ENCODE data around the gene ELL. TPM values are rescaled to one million over a fixed set of nuclear protein-coding genes. Genes with fewer than 3 reads are reported as not detected.
A peak's percentile ranks its signal among the peaks of the same experiment; 100 is the strongest.

ELL gene
- total RNA-seq, 1 experiment from 2014 or later: 6.7 TPM

DNA sequence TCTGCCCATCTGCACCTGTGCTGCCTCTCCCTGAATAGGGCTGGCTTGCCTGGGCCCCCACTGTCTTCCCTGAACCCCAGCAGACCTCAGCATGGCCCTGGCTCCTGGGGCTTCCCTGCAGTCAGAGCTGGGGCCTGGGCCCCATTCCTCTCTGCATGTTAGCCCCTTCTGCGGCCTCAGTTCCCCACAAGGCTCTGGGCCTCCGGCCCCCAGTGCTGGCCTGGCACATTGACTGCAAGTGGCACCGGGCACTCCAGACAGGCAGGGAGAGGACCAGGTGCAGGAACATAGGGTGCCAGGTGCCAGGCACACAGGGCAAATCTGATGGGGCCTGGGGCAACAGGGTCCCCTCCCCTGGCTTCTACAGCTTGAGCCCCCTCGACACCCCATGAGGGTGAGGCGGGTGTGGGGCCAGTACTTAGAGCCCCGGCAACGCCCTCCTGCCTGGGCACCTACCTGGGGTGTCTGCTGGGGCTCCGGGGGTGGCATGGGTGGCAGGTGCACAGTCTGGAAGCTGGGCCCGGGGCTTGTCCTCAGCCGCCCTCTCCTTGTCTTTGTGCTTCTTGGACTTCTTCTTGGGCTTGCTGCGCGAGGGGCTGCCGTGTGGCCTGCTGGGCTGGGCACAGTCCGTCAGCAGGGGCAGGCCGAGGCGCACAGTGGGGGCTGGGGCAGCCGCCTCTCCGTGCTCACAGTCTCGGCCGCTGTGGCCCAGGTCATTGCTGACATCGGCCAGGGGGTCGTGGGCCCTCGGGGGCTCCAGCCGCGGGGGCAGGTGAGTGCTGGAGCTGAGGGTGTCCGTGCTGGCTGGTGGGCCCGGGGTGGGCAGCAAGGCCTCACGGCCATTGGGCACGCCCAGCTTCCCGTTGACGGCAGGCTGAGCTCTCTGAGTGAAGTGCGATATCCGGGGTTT is 71.6 kb downstream of the ELL start:
- no peak for DNase-seq (ENCODE audit: extremely low read depth, low read depth)

DNA sequence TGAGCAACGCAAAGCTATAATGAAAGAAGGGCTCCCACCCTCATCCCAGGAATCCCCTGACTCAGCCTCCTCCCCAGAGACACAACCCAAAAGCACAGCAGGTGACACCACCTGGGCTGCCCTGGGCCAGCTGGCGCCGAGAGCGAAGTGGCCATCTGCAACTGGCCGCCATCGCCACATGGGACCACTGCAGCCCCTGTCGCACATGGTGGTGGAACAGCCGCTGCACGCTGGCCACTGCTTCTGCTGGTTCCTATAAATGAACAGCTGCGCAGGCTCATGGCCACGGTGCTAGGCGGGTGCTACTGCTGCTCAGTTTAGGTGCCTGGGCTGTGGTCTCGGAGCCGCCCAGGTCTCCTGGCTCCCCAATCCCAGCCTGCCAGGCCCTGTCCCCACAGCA is 72.3 kb downstream of the ELL start:
- DNase-seq (ENCODE audit: extremely low read depth, low read depth): no peak

DNA sequence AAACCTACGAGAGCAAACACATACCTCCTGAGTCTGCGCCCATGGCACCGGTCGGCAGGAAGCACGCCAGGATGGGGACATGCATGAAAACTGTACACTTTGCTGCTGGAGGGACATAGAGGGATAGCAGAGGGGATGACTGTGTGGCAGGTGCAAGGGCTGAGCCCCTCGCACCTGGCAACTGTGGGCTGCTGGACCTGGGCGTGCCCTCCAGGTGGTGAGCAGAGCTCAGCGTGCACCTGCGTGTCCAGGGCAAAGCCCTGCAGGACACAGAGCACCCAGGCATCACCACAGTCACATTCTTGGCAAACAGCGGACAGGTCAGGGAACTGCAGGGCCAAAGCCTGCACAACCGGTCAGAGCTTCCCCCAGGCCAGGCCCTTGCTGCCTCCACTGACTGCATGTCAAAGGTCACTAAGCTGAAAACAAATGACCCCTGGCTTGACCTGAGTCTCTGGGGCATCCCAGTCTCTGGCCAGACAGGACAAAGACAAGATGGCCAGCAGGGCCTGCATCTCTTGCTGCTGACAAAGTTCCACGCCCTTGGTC is 75.0 kb downstream of the ELL start:
- DNase-seq (ENCODE audit: extremely low read depth, low read depth): no peak

DNA sequence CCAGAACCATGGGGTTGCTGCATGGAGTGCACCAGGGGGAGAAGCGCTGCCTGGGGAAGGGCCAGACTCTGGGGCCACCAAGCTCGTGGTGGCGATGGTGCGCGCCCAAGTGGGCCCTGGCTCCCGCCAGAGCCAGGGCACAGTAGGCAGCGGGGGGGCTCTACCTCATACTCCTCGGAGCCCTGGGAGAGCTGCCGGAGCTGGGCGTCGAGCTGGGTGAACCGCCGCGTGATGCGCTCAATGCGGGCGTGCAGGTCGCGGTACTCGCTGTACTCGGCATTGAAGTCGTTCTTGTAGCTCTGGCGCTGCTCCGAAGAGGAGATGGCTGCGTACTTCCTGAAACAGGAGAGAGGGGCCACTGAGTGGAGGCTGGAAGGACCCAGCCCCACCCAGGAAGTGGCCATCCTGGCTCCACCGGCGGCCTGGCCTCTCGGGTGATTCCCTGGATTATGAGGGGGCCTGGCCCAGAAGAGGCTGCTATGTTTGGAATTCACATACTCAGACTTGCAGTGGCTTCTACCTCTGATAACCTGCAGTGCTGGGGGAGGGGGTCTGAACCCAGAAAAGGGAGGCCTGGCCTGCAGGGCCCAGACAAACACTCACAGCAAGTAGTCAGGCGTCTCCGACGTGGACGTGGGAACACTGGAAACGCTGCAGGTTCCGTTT is 75.6 kb downstream of the ELL start:
- DNase-seq (ENCODE audit: extremely low read depth, low read depth): no peak

DNA sequence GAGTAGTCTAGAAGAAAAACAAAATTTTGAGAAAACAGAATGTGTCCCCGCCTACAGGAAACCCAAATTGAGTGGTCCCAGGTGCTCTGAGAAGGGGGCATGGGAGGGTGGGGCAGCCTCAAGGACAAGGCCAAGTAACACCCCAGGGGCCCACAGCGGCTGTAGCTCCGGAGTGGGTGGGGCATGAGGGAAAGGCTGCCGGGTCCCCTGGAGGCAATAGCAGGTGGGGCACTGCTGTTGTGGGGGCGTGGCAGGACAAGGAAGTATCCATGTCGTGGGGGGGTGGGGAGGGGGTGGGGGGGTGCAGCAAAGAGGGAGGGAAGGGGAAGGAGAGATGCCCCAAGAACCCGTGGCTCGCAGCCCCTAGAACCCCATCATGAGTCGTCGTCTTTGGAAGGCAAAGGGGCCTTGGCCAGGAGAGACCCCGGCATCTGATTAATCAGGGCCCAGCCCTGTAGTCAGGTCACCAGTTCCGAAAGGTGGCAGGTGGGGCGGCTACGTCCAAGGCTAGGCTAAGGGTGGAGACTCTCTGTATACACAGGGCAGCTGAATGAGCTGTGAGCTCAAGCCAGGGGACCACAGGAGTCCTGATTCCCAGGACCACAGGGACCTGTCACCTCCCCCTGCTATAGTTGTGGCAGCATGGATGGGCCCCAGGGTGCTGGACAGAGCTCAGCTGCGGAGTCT is 76.5 kb downstream of the ELL start:
- DNase-seq (ENCODE audit: extremely low read depth, low read depth): no peak

DNA sequence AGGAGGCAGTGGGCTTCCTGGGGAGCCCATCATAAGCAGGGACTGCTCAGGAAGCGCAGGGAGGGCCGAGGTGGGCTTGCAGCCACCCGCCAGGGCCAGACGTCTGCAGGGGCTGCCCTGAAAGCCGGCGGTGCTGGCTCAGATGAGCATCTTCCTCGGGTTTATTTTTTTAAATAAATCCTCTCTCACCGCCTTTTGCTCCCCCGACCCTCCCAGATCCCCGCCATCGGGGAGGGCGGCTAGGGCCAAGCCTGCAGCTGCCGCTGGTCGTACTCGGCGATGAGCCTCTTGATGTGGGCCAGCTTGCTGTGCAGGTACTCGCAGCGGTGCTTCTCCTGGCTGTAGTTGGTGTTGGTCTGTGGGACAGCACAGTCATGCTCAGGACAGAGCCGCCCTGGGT is 77.4 kb downstream of the ELL start:
- DNase-seq (ENCODE audit: extremely low read depth, low read depth): no peak

DNA sequence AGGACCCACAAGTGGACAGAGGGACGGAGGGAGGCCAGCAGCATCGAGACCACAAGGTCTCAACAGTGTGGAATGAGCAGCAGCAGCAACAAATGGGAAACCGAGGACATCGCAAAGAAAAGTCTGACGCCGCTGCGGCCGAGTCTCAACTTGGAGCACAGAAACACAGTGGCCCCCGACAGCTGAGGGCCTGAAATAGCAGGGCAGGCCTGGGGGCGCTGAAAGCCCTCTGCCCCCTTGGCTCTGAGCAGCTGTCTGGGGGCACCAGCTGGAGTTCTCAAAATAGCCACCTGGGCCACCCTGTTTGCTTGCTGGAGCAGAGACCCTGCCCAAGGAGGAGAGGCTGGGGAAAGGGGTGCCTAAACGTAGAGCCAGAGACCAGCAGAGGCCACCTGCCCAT is 78.0 kb downstream of the ELL start:
- DNase-seq (ENCODE audit: extremely low read depth, low read depth): no peak

DNA sequence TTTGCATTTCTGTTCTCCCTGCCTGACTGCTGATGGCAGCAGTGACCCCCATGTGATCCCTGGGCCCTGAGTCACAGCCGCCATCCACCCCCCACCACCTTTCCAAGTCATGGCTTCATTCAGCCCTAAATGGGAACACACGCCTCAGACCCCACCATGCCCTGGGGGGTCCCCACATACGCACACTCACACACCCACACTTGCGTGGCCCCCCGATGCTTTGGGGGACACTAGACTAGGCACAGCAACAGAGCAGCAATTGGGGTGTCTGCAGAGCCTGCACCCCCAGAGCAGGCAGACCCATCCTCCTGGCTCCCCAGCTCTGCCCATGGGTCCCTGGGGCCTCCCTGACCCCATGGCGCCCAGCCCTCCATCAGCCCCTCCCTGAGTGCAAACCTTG is 78.5 kb downstream of the ELL start:
- DNase-seq (ENCODE audit: extremely low read depth, low read depth): no peak

DNA sequence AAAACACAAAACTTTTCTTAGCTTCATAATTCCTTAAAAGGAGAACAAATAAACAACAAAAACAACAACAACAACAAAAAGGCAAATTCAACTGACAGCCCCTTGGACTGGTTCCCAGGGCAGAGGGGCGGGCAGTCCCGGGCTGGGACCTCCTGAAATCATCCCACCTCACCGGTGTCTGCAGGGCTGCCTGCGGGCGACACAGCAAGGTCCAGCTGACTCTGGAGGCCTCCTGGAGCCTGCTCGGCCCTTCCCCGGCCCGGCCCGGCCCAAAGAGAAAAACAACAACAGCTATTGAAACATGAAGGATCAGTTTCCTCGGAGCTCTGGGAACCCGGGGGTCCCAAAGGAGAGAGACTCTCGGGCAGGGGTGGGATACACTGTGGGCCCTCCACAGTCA is 78.9 kb downstream of the ELL start:
- DNase-seq (ENCODE audit: extremely low read depth, low read depth): no peak

DNA sequence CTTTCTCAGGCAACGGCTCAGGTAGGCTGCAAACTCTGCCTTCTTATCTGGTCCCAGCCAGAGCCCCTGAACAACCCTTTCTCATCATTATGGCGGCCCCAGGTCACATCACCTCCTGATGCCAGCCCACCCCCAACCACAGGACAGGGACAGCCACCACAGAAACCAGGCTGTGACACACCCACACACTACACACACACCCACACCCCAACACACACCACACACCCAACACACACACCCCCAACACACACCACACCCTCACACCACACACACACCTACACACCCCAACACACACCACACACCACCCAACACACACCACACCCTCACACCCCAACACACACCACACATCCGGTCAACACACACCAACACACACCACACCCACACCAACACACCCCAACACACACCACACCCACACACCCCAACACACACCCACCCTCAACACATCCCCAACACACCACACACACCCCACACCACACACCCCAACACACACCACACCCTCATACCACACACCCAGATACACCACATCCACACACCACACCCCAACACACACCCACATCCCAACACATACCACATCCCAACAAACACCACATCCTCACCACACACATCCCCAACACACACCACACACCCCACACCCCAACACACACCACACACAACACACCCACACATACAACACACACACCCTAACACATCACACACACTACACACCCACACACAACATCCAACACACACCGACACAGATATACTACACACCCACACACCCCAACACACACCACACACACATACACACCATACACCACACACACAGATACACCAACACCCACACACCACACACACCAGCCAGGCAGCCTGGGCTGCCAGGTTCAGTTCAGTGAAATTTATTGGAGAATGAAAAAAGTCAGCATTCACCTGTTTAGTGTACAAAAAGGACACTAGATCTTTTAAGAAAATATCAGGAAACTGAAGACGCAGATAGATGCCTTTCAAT is 79.8 kb downstream of the ELL start:
- no peak for DNase-seq (ENCODE audit: extremely low read depth, low read depth)

DNA sequence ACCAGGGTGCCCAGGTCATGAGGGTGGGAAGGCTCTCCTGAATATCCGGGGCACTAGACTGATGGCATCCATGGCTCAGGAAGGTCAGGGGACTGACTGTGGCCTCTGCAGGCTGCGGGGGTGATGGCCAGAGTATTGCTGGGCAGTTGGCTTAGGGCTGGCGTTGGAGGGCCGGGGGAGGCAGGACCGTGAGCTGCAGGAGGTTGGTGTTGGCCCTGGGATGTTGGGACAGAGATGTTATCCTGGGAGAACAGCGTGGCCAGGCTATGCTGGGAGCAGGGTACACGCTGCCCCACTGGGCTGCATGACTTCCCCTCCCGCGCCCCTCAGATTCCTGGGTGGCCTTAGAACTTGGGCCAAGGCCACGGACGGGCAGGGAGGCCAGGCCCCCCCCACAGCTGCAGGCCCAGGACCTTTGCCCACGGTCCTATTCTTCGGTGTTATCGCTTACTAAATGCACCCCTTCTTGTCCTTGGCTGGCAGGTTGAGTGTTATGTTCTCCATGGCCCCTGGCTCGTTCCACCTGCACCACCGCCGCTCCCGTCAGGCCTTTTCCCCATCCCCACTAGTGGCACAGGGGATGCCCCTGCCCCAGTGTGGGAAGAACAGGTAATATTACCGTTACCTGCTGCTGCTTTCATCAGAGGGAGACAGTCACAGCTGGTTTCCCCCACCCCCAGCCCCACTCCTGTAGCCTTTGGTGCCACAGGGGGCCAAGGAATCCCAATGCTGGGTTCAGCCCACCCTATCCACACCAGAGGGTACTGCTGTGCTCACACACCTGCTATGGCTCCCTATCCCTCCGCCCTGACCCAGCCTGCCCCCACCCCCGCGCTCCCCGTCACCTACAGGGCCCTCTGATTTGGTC is 80.7 kb downstream of the ELL start:
- no peak for DNase-seq (ENCODE audit: extremely low read depth, low read depth)

DNA sequence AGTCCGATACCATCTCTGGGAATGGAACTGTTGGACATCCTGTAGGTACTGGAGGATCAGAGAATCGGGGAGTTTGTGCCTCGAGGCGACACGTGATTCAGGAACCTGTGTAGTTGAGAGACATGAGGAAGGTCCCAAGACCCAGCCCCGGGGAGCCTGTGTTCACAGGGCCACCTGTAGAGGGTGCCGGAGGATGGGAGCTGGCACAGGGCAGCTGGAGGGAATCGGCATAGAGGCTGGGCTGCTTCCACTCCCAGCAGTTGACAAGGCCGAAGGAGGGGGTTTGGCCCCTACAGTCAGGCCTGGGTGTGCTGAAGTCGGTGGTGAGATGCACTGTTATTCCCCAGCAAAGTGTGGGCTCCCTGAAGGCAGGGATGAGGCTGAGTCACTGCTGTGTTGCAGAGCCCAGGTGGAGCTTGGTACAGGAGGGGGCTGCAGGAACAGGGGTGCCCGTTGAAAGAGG is 81.4 kb downstream of the ELL start:
- DNase-seq (ENCODE audit: extremely low read depth, low read depth): peak; percentile 19

DNA sequence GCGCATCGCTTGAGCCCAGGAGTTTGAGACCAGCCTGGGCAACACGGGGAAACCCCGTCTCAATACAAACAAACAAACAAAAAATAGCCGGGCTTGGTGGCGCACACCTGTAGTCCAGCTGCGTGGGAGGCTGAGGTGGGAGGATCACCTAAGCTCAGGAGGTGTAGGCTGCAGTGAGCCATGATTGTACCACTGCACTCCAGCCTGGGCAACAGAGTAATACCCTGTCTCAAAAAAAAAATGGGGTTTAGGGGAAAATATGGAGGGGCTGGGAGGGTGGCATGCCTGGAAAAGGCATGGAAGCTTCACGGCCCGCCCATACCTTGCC is 82.0 kb downstream of the ELL start:
- no peak for DNase-seq (ENCODE audit: extremely low read depth, low read depth)

DNA sequence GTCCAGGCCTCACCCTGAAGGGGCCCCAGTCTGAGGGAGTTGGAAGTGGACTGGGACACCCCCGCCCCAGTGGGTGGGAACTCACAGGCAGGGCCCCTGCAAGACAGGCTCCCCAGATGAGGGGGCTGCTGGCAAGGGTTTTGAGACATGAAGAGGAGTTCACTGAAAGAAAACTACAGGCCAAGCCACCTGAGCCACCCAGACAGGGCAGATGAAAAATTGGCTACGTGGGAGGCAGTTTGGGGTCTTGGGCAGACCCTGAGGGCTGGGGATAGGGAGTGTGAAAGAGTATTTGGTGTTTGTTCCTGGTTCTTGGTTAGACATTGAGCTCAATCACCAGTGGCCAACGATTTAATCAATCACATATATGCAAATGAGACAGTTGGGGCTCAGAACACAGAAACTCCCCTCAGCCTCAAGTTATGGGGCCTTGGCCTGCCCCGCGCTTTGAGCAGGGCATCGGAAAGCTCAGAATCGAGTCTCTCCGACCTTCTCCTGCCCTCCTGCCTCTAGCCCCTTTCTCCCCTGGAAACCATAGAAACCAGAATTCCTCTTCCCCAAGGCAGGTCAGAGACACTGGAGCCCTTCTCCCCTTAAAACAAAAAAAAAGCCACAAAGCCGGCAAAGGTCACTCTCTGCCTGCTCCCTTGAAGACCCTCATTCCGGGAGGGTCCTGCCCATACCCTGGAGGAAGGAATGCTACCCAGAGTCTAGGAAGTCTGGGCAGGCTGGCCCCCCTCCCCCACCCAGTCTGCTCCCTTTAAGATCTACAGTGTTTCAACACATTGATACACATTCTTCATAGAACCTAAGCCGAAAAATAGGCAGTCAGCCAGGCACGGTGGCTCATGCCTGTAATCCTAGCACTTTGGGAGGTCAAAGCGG is 82.6 kb downstream of the ELL start:
- DNase-seq (ENCODE audit: extremely low read depth, low read depth): no peak

DNA sequence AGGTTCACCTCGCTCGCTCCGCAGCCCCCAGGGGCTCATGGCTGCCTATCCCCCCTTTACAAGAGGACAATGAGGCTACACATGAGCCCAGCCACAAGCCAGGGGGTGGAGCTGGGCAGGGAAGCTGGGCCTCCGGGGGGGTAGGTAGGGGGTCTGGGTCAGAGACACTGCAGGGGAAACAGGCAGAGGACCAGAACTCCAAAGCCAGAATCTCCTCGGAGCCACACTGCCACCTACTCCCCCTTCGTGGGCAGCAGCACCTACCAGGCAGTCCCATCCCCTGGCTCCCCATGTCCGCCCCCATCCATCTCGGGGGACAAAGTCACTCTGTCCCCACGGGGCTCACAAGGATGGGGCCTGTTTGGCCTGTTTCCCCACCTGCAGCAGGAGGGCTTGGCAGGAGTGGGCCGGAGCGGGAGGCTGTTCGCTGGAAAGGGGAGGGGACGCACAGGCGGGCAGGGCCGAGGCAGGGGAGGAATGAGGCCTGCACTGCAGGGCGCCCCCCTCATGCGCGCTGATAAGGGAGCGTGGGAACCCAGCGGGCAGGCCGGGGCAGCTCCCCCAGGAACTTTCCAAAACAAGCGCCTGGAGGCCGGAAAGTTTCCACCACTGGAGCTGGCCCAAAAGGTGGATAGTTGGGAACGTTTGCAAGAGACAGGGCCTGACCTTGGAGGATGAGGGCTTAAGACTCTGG is 83.4 kb downstream of the ELL start:
- DNase-seq (ENCODE audit: extremely low read depth, low read depth): no peak

DNA sequence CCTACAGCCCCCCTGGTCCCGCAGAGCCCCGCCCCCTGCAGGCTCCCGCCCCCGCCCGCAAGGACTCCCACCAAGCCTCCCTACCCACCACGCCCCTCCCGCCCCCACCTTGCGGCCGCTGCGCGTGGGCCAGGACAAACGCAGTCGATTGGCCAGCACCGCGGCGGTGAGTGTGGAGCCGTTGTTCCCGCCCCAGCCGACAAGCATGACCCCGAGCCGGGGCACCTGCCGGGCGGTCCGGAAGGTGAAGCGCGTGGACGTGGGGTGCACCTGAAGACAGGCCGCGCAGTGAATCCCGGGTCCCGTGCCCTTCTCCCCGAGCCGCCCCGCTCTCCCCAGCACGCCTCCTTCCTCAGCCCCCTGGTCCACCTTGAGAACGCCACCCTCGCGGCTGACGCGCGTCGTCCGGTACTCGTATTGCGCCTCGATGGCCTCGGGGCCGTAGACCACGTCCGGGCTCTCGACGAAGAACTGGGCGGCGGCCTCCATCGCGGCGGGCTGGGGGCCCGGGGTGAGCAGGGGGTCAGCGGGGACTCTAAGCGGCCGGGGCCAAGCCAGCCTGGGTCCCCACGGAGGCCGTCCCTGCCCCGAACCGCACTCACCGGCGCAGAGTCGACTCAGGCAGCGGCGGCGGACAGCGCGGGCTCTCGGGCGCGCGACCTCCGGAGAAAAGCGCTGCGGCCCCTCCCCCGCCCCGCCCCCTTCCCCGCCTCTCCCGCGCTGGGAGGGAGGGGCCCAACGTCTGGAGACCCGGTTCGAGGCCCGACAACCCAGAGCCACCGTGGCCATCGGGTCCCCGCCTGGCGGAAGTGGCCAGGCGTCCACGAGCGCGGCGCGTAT is 84.2 kb downstream of the ELL start, which contains the start of gene ISYNA1:
Gene ISYNA1, minus strand, starts transcription at position 643 of the 840 bp plus-strand sequence. Its CDS starts 154 bp downstream, at position 489.
- no peak for DNase-seq (ENCODE audit: extremely low read depth, low read depth)
